Measurements from ENCODE around the gene MS4A7.
"Not testable (repeated sequence)": the region's sequence is repeated elsewhere in the genome, so short reads cannot be mapped to it uniquely, and the experiment has no call there.

Gene MS4A7

DNA sequence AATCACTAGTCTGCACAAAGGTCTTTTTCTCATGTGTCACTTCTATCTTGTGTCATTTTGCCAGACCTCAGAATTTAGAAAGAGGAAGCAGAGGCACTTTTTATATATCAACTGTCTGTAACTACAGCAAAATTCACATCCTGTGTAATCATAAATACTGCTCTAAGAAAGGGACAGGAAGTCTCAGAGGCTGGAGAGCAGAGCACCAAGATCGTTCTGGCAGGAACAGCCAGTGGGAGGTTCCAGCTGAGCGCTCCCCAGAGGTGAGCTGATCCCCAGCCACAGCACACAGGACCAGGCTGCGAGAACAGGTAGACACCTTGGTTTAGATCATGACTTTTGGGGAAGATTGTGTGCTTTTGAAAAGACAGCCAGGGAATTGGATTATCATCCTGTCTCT is at the start of gene MS4A7:
TSS of gene MS4A7 (plus strand) at position 179 of the 400 bp plus-strand sequence. CDS start 4,610 bp downstream, outside the sequence.
- no peak for DNase-seq

- DNase-seq = no peak
These were observed 45.5 kb upstream of the MS4A7 start for GRCh38 chr11:60332846-60333245.

- peak; percentile 6 for DNase-seq
These were observed 44.2 kb upstream of the MS4A7 start for GRCh38 chr11:60334005-60334620.

- no peak for DNase-seq
These were observed 41.5 kb upstream of the MS4A7 start for GRCh38 chr11:60336767-60337391.

DNA sequence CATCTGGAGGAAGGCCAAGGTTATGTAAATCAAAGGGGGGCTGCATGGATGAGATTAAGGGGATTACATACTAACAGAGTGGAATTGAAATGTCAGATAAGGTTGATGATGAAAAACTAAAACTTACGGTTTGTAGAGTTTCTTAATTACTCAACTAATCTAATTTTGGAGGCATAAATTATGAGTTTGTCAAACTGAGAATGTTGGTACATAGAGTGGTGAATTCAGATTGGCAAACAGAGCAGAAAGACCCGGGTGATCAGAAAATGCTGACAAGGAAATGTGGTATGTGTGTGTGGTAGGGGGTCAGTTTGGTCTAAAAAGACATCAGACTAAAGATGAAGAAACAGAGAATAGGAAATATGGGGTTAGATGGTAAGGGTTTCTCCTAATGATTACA is 40.3 kb upstream of the MS4A7 start:
- no peak for DNase-seq

GRCh38 chr11:60339356-60339755 is 39.0 kb upstream of the MS4A7 start:
- no peak for DNase-seq

DNA sequence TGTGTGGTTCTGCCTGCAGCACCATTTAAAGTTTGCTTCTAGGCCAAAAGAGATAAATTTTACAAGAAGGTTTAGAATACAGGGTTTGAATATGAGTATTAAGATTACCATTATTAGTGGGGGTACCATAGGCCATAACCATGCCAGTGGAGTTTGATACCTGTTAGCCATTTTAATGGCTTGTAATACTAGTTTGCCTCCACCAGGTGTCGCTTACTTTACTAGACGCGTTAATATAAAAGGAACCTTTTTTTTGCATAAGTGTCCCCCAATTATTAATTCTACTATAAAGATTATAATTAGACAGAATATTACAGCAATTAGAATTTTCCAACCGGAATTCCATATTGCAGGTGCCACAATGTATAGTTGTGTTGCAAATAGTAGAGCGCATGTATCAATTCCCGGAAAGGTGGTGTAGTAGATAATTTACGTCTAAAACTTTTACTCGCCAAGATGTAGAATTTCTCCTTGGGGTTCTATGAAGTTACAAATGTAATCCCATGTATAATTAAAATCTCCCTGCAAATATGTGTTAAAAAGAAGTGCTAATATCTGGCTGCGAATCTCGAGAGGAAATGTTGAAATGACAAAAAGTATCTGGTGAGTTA is 35.1 kb upstream of the MS4A7 start:
- no peak for DNase-seq

GRCh38 chr11:60344146-60344545 is 34.2 kb upstream of the MS4A7 start:
- DNase-seq = no peak

DNA sequence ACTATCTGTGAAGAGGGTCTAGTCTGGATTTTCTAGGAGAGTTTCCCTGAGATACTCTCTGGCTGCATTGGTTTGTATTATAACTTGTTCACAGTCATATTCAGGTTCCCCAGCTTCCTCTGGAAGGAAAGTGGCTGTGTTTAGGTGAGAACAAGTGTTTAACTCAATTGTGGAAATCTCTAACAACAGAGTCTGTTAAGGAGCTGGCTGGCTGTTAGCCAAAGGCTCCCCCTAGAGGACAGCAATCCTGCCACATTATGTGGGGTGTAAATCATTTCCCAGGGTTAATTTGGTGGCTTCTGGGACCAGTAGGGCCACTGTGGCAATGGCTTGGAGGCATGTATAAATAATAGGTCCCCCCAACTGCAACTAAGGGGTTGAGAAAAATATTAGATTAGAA is 32.8 kb upstream of the MS4A7 start:
- no peak for DNase-seq

DNA sequence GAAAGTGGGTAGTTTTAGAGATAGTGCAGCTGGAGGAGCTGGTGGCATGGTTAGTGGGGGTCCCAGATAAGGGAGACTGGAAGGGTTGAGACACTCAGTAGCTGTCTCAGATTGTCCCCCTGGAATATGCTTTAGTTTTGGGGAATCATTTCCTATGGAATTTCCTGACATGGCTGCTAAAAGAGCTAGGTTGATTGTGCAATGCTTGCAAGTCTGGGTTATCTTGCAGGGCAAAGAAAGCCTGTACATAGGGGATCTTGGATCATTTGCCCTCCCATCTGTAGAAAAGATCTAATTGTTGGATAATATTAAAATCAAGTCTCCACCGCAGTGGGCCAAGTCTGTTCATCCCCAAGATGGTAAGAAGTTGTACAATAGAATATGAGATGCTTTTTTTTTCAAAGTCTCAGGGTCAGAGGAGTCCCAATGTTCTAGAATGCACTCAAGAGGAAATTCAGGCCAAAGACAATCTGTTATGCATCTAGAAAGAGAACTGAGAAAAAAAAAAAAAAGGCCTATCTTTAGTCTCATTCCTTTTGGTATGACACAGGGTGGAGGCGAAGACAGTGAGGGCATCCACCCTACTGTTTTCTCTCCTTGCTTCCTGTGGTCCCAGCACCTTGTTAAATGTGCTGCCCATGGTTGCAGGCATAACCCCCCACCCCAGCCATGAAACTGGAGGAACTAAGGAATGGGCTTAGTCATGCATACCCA is 31.1 kb upstream of the MS4A7 start:
- no peak for DNase-seq

DNA sequence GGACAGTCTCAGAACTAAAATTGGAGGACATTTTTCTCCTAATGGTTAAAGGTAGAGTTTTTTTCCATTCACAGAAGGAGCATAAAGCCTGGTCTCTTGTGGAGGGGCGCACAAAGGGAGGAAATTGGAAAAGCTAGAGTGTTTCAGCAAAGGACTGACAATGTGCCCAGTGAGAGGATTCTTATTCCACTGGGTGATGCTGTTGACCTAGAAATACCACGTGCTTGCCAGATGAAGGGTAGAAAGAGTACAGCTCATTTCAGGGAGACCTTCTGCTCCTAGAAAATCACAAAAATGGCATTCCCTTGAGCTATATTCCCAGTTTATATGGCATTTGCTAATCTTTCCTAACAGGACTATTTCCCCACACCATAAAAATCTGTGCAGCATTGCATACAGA is 30.2 kb upstream of the MS4A7 start:
- DNase-seq = no peak

GRCh38 chr11:60349990-60350389 is 28.3 kb upstream of the MS4A7 start:
- no peak for DNase-seq

- no peak for DNase-seq
These were observed 20.6 kb upstream of the MS4A7 start for GRCh38 chr11:60357771-60358170.

GRCh38 chr11:60360621-60361020 is 17.7 kb upstream of the MS4A7 start:
- DNase-seq = no peak

DNA sequence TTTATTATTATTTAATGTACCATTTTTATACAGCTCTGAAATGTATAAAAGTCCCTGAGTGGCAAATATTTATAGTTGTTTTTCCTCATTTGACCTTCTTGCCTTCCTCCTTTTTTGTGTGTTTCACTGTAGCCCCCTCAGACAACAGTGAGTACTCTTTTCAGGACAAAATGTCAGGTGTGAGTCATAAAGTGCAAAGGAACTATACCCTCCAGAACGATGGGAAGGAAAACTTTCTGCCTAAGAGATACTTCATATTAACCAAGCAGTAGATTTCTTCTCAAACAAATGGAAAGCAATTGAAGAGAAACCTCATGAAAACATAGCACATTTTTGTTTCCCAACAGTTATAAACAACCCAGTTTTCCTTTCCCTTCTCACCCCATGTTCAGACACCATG is 16.1 kb upstream of the MS4A7 start:
- no peak for DNase-seq

DNA sequence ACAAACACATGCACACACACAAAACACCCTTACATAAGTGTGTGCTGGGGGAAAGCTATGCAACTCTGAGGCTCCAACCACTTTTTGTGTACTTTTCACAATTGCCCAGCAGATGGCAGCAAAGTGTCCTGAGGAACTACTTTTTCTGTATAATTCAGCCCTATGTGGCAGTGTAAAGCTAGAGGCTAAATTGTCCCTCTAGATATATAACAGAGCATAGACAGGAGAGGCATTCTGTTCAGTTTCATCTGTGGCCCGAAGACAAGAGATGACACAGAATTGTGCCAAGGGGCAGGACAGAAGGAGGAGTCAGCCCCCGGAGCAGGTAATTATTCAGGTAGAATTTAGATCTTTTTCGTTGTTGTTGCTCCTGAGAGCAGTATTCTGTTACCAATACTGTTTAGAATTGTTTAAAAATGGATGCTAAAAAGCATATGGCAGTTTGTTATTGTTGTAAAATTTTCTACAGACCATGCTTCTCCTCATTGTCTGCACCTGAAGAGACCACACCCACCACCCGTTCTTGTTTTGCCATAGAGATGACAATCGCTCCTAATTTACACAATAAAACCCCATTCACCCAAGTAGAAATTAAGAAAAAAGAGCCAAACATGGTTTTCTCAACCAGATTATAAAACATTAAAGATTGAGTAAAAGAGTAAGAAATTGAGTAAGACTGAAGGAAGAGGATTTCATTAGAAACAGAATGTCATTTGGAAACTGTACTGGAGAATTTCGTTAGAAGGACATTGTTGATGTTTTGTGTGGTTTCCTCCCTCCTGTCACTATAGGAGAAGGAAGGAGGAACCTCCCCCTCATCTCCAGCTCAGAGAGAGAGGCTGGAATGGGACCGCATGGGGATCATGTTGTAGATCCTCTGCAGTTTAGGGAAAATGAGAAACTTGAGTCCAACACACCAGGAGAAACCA is 14.5 kb upstream of the MS4A7 start:
- peak; percentile 17 for DNase-seq

- not testable (repeated sequence) for DNase-seq
These were observed 11.9 kb upstream of the MS4A7 start for GRCh38 chr11:60366262-60366904.

GRCh38 chr11:60367009-60367408 is 11.3 kb upstream of the MS4A7 start:
- no peak for DNase-seq

DNA sequence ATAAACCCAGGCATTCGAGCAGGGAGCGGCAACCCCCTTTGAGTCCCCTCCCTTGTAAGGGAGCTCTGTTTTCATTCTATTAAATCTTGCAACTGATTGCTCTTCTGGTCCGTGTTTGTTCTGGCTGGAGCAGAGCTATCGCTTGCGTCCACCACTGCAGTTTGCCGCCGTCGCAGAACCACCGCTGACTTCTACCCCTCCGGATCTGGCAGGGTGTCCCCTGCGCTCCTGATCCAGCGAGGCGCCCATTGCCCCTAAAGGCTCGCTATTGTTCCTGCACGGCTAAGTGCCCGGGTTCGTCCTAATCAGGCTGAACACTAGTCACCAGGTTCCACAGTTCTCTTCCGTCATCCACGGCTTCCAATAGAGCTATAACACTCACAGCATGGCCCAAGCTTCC is 10.4 kb upstream of the MS4A7 start:
- DNase-seq = no peak

DNA sequence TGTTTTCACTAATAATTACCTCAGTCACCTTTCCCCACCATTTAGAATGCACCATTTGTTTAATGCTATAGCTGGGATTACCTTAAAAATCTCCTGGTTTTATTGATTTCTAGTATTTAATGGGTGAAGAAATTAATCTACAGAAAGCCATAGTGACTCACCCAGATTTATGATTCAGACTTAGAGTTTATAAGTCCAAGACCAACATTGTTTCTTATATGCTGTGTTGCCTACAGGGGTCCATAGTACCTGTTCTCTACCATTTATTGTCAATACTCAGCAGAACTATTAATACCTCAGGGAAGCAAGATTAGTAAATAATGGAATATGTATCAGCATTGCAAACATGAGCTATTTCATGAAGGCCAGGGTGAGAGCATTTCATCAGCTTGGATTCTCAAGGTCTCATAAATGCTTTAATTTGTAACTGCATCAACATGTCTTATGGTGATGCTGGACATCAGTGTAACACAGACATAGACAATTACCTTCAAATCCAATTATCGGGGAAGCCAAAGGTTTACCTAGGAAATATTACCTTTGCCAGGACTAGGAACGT is 8.0 kb upstream of the MS4A7 start:
- DNase-seq = no peak

GRCh38 chr11:60370811-60371298 is 7.5 kb upstream of the MS4A7 start:
- DNase-seq = peak; percentile 37

DNA sequence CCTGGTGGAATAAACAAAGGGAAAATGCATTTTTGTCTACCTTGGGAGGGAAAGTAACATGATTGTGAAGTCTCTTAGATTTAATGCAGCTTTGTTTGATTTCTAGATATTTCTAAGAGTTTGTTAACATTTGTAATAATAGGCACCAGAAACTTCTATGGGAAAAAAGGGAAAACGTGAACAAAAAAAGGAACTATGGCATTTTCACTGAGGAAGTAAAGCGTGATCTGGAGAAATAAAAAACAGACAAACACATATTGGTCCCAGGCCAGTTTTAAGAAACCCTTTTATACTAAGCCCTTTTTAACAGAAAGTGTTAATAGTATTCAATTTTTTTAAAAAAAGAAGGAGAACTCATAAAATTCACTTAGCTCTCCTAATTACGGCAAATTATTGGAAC is 6.9 kb upstream of the MS4A7 start:
- no peak for DNase-seq

Measured in DMS79 (cell line).